HG03469 (cell line): Measurements from ENCODE around the gene KIFC1.
"Not testable (repeated sequence)": the region's sequence is repeated elsewhere in the genome, so short reads cannot be mapped to it uniquely, and the experiment has no call there.

Source experiments
- ATAC-seq: cut with Tn5 transposase; IDR thresholded peaks from one replicate; pipeline ENCODE4 v1.9.1; 2021; ENCODE audit warnings: mild to moderate bottlenecking, moderate library complexity, moderate number of reproducible peaks; ENCODE audit not compliant: unreplicated experiment

The KIFC1 gene

GRCh38 chr6:33373960-33374910, 17.4 kb upstream of the KIFC1 start:
- no peak for ATAC-seq

GRCh38 chr6:33375143-33375671, 16.4 kb upstream of the KIFC1 start:
- ATAC-seq = no peak

- no peak for ATAC-seq
Measured at GRCh38 chr6:33377171-33377570, 14.5 kb upstream of the KIFC1 start.

- ATAC-seq = not testable (repeated sequence)
Measured at GRCh38 chr6:33379184-33379583, 12.4 kb upstream of the KIFC1 start.

- ATAC-seq = no peak
Measured at GRCh38 chr6:33380272-33380981, 11.2 kb upstream of the KIFC1 start.

- ATAC-seq = no peak
Measured at GRCh38 chr6:33383427-33384185, 8.0 kb upstream of the KIFC1 start.

- ATAC-seq = no peak
Measured at GRCh38 chr6:33384581-33385020, 7.0 kb upstream of the KIFC1 start.

- no peak for ATAC-seq
Measured at GRCh38 chr6:33390173-33390572, 1.4 kb upstream of the KIFC1 start.

- peak; percentile 6 for ATAC-seq
Measured at GRCh38 chr6:33390767-33391277, 801 bp upstream of the KIFC1 start.

- peak; percentile 2 for ATAC-seq
Measured at GRCh38 chr6:33391922-33392594, 435 bp downstream of the KIFC1 start.

- ATAC-seq = no peak
Measured at GRCh38 chr6:33392595-33392948, 949 bp downstream of the KIFC1 start.

GRCh38 chr6:33392979-33393378, 1.4 kb downstream of the KIFC1 start:
- ATAC-seq = no peak

- ATAC-seq = no peak
Measured at GRCh38 chr6:33397541-33397940, 5.9 kb downstream of the KIFC1 start.

- not testable (repeated sequence) for ATAC-seq
Measured at GRCh38 chr6:33398601-33399000, 7.0 kb downstream of the KIFC1 start.

- not testable (repeated sequence) for ATAC-seq
Measured at GRCh38 chr6:33399881-33400280, 8.3 kb downstream of the KIFC1 start.

GRCh38 chr6:33404884-33405283, 13.3 kb downstream of the KIFC1 start:
- no peak for ATAC-seq

- no peak for ATAC-seq
Measured at GRCh38 chr6:33405386-33405940, 13.8 kb downstream of the KIFC1 start.

GRCh38 chr6:33406126-33406525, 14.5 kb downstream of the KIFC1 start:
- no peak for ATAC-seq

- ATAC-seq = no peak
Measured at GRCh38 chr6:33407132-33407718, 15.6 kb downstream of the KIFC1 start.
